Nephron (organoid): ENCODE measurements around the gene CAVIN1.

ENCODE experiments used
- H3K27ac Mint-ChIP-seq, 3 experiments: 2 replicates each; pipeline ENCODE4 v1.8.0; 2020; ENCODE audit warnings: mixed read lengths in 3 of 3, mild to moderate bottlenecking in 2 of 3, moderate library complexity in 1 of 3
- H3K27me3 Mint-ChIP-seq: 2 replicates; pipeline ENCODE4 v1.8.0; 2021; ENCODE audit warnings: low read depth, mild to moderate bottlenecking, moderate library complexity, mixed read lengths
- H3K36me3 Mint-ChIP-seq: 2 replicates; pipeline ENCODE4 v1.8.0; 2020; ENCODE audit warnings: low read depth, mixed read lengths
- H3K4me1 Mint-ChIP-seq: 2 replicates; pipeline ENCODE4 v1.8.0; 2020; ENCODE audit warnings: mixed read lengths
- H3K4me3 Mint-ChIP-seq, 3 experiments: 2 replicates each; pipeline ENCODE4 v1.8.0; 2020; ENCODE audit warnings: mild to moderate bottlenecking in 3 of 3, mixed read lengths in 3 of 3, moderate library complexity in 2 of 3
- H3K9me3 Mint-ChIP-seq: 2 replicates; pipeline ENCODE4 v1.8.0; 2020; ENCODE audit warnings: mixed read lengths
- CTCF ChIP-seq, 3 experiments: fragments of 200-600 bp; sonication (generic); IDR thresholded peaks; one replicate each; pipeline ENCODE4 v1.5.0; 2021; ENCODE audit warnings: antibody characterized with exemption in 3 of 3; ENCODE audit not compliant: unreplicated experiment in 3 of 3

CAVIN1 gene

DNA sequence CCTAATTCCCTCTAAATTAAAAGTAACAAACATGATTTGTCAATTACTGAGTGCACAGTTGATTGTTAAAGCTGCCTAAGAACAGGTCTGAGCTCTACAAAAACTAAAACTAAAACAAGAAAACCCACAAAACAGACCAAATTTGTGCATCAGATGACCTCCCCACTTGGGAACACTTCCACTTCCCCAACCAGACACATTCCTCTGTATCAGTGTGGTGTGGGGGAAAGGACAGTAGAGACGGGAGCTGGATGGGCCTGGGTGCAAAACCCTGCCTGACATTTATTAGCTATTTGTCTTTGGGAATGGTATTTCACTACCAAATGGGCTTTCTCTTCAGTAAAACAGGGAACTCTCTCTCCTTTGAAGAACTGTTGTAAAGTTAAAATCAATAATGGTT, 64.6 kb downstream of the CAVIN1 start:
- H3K9me3 Mint-ChIP-seq, result no peaks in the 10 kb centered on the region
- H3K4me1 Mint-ChIP-seq, result peaks cover 12% of the 10 kb centered on the region
- H3K4me3 Mint-ChIP-seq, result no peak overlapping the region
- TF ChIP-seq CTCF (IDR thresholded peaks at IDR 0.05; ENCODE audit: unreplicated experiment in 3 of 3), result no peak
- no peaks in the 10 kb centered on the region for H3K27me3 Mint-ChIP-seq
- peaks cover 4% of the 10 kb centered on the region for H3K36me3 Mint-ChIP-seq
- no peak overlapping the region for H3K27ac Mint-ChIP-seq

- Mint-ChIP-seq H3K4me3 (no peak overlapping the region), H3K27ac (no peak overlapping the region), H3K9me3 (no peaks in the 10 kb centered on the region), H3K4me1 (peaks cover 5% of the 10 kb centered on the region), H3K36me3 (peaks cover 4% of the 10 kb centered on the region), H3K27me3 (no peaks in the 10 kb centered on the region)
- TF ChIP-seq CTCF (IDR thresholded peaks at IDR 0.05; ENCODE audit: unreplicated experiment in 3 of 3), result no peak
Measured at GRCh38 chr17:42354956-42355843, 67.9 kb downstream of the CAVIN1 start.
